ENCODE results near the gene HSD3B1. TPM values are rescaled to one million over a fixed set of nuclear protein-coding genes. Genes with fewer than 3 reads are reported as not detected.

Gene HSD3B1
- total RNA-seq, result not detected
- long read RNA-seq, donor 1, result 0 reads
- long read RNA-seq, donor 2, result 0 reads

GRCh38 chr1:119506941-119507340 lies at the start of gene HSD3B1:
HSD3B1 (plus strand) TSS chr1:119507210; CDS start chr1:119507477, 267 bp downstream.
- no peak for DNase-seq (ENCODE audit: low spot score)
- intact Hi-C loops (cut with DNase I), result no loop called here

- intact Hi-C loops (cut with DNase I), result no loop called here
- no peak for DNase-seq (ENCODE audit: low spot score)
Measured at GRCh38 chr1:119462964-119463363, 44.0 kb upstream of the HSD3B1 start.

DNA sequence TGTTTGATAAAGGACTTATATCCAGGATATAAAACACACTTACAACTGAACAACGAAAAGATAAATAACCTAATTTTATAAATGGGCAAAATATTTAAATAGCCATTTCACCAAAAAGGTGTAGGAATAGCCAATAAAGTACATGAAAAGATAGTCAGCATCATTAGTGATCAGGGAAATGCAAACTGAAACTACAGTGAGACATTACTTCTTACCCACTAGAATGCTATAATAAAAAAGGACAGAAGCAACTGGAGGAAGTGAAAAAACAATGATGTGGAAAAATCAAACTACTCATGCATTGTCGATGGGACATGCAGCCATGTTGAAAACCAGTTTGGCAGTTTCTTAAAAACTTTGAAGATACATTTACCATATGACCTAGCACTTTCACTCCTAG lies 43.4 kb upstream of the HSD3B1 start:
- intact Hi-C loops (cut with DNase I), result no loop called here

DNA sequence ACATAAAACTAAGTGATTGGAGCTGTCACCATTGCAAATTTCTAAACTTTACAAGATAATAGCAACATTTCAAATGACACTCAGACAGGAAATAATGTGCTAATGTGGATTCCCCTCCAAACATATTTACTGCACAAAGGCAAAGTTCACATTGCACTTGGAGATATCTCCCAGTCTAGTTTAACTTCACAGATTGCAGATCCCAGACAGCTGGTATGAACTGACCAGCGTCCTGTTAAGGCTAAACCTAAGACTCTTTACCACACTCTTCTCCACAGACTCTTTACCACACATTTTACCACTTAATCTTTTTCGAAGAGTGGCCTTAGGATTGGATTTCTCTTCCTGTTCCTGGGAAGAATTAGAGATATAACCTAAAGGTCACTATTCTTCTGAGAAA lies 40.6 kb upstream of the HSD3B1 start:
- DNase-seq (ENCODE audit: low spot score), result no peak
- intact Hi-C loops (cut with DNase I), result no loop called here

More for the DNA sequence above, 43.4 kb upstream of the HSD3B1 start:
- DNase-seq (ENCODE audit: low spot score), result no peak

- intact Hi-C loops (cut with DNase I), result no loop called here
- no peak for DNase-seq (ENCODE audit: low spot score)
Measured at GRCh38 chr1:119467219-119467618, 39.8 kb upstream of the HSD3B1 start.

DNA sequence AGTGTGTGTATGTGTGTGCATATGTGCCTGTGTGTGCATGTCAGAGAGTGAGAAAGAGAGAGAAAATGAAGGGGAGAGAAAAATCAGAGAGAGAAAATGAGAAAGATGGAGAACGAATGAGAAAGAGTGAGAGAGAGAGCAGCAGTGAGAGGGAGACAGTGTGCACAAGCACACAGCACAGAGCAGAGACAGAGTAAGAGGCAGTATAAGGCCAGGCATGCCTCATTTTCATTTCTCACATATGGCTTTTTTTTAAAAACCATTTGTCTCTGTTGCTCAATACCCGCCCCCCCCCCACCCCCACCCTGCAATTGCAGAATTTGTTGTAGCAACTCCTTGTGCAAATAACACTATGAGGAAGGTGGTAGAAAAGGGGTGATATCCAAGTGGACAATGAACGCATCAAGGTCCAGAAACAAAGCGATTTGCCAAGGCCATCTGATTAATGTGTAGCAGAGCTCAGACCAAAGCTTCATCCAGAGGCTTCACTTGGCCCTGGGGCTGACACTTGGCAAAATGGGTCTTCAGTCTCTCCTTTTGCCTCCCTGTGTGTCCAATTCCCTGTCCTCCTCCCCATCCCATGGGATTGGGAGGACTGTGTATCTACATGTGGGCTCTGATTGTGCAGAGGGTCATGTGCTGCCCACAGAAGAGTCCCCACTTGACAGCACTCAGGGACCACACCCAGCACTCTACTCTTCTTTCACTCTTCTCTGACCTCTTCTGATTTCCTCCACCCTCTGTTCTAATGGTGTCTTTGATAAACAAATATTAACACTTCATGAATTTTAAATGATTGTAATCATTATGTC lies 38.9 kb upstream of the HSD3B1 start:
- intact Hi-C loops (cut with DNase I), result no loop called here
- no peak for DNase-seq (ENCODE audit: low spot score)

DNA sequence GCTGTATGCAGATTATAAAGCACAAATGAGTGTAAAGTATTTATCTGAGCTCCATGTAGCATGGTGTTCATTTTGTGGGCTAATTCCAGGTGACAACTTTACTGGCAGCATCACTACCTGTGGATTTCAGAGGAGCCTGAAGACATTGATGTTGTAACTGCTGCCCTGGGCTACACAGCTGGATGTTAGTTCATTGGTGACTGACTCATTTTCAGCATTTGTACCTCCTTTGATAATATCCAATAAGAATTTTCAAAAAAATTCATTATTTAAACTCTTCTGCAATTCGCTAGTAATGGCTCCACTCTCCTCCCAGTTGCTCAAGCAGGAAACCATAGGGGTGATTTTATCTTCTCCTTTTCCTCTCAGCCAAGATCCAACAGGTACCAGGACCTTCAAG lies 37.3 kb upstream of the HSD3B1 start:
- intact Hi-C loops (cut with DNase I), result no loop called here
- DNase-seq (ENCODE audit: low spot score), result no peak

DNA sequence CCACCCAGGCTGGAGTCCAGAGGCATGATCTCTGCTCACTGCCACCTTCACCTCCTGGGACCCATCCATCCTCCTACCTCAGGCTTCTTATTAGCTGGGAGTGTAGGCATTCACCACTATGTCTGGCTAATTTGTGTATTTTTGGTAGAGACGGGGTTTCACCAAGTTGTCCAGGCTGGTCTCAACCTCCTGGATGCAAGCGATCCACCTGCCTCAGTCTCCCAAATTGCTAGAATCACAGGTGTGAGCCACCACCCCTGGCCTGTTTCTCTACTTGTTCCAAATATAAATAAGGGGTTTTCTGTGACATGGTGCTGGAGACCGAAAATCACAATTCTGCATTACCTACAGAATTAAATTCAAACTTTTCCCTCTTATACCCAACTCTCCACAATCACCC lies 36.6 kb upstream of the HSD3B1 start:
- intact Hi-C loops (cut with DNase I), result no loop called here
- no peak for DNase-seq (ENCODE audit: low spot score)

DNA sequence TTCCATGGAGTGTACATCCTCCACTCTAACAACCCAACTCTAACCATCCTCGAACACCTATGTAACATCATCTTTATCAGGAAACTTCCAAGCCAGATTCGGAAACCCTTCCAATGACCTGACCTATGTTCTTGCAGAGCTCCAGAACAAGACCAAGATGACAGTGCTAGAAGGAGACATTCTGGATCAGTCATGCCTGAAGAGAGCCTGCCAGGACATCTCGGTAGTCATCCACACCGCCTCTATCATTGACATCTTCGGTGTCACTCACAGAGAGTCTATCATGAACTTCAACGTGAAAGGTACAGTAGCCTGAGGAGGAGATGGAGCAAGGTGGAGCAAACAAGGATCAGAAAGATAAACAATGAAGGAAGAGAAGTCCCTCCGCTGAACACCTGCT lies 36.1 kb upstream of the HSD3B1 start:
- DNase-seq (ENCODE audit: low spot score), result no peak
- intact Hi-C loops (cut with DNase I), result no loop called here

DNA sequence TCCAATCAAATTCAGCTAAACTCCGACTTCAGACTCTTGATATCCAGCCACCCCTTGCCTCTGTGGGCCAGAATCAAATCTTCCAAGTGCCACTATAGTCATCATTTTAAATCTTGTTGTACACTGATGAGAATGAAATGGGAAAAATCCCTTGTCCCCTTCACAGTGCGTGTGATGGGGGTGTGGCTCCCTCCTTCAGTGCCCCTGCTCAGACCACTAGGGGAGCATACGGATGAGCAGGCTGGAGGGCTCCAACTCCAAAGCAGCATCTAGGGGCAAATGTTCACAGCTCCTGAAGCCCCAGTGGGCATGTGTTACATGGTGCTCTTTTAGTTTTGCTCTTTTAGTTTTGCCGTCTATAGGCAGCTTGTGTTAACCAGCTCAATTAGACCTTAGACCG lies 35.4 kb upstream of the HSD3B1 start:
- intact Hi-C loops (cut with DNase I), result no loop called here
- DNase-seq (ENCODE audit: low spot score), result no peak

DNA sequence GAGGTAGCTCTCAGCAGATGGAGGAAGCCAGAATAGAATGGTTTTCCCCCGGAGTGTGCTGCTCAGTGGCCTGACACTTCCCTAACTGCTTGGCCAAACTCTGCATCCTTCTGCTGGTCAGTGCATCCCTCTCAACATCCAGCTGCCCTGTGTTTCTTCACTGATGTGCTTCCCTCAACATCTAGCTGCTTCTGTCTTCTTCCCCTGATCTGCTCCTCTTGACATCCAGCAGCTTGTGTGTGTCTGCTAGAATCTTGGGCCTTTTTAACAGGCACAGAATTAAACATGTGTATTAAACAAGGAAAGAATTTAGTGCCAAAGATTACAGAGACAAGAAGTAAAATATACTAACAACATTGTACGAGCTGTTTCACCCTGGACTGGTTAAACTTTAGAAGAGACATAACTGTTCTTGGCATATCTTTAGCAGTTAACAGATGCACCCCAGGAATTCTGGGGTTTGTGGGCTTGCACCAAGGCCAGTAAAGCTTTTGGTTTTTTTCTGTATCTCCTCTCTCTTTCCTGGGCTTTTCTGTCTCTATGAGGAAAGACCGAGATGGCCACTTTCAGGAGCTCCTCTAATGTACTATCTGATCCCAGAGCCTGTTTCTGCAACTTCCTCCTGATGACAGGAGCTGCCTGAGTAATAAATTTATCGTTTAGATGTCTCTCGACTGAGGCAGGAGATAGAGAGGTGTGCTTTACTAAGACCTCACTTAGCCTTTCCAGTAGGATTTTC lies 34.8 kb upstream of the HSD3B1 start:
- intact Hi-C loops (cut with DNase I), result no loop called here
- no peak for DNase-seq (ENCODE audit: low spot score)

GRCh38 chr1:119472819-119473175 lies 34.2 kb upstream of the HSD3B1 start:
- no peak for DNase-seq (ENCODE audit: low spot score)
- intact Hi-C loops (cut with DNase I), result no loop called here

DNA sequence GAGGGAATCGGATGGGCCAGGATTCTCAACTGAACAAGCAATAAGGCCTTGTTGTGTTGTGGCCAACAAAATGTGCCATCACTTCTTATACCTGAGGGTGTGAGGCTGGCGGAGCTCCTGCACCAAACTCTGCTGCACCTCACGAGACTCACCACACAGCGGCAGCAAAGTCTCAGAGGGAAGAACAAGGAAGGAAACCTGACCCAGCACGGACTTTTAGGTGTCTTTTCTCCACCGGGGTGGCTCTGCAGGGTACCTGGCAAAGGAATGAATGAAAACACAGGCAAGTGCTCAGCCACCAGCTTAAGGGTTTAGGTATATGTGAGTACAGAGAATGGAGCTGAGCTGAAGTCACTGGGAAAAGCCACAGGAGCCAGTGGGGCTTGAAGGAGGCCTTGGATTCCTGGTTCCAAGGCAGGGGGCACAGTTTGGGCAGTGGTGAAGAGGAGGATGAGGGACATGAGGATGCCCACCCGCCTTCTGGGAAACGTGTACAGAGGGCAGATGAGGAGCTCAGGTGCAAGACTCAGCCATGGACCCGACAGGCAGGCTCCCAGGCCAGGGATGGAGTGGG lies 31.1 kb upstream of the HSD3B1 start:
- no peak for DNase-seq (ENCODE audit: low spot score)
- intact Hi-C loops (cut with DNase I), result loop anchor here in 1 of 2 donors (5.0 kb wide), 1 partner anchor 674 kb away; no protein-coding TSS in a partner anchor

DNA sequence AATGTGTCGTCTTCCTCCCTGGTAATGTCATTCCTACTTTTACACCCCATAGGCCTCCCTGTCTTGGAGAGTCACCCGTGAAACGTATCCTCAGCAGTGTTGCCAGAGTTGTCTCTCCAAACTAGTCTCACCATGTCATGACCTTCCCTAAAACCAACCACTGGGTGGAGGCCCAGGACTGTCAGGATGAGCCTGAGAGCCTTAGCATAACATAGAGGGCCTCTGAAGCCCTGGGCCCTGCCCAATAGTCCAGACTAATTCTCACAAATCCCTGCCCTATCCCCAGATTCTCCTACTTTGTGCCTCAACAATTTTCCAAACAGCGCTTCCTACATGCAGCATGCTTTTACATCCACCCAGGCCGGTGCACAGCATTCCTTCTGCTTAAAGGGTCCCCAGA lies 29.3 kb upstream of the HSD3B1 start:
- intact Hi-C loops (cut with DNase I), result loop anchor here in 1 of 2 donors (5.0 kb wide), 1 partner anchor 675 kb away; no protein-coding TSS in a partner anchor
- no peak for DNase-seq (ENCODE audit: low spot score)

DNA sequence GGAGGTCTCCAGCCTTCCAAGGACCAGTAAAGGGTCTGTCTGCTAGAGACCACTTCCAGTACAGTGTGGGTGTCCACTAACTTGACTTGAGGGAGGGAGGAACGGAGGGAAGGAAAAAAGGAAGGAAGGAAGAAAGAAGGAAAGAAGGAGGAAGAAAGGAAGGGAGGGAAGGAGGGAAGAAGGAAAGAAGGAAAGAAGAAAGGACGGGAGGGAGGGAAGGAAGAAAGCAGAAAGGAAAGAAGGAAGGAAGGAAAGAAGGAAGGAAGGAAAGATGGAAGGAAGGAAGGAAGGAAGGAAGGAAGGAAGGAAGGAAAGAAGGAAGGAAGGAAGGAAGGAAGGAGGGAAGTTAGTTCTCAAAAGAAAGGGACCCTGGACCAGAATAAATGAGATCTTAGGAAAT lies 26.8 kb upstream of the HSD3B1 start:
- no peak for DNase-seq (ENCODE audit: low spot score)
- intact Hi-C loops (cut with DNase I), result no loop called here

GRCh38 chr1:119481951-119482350 lies 25.1 kb upstream of the HSD3B1 start:
- intact Hi-C loops (cut with DNase I), result no loop called here

DNA sequence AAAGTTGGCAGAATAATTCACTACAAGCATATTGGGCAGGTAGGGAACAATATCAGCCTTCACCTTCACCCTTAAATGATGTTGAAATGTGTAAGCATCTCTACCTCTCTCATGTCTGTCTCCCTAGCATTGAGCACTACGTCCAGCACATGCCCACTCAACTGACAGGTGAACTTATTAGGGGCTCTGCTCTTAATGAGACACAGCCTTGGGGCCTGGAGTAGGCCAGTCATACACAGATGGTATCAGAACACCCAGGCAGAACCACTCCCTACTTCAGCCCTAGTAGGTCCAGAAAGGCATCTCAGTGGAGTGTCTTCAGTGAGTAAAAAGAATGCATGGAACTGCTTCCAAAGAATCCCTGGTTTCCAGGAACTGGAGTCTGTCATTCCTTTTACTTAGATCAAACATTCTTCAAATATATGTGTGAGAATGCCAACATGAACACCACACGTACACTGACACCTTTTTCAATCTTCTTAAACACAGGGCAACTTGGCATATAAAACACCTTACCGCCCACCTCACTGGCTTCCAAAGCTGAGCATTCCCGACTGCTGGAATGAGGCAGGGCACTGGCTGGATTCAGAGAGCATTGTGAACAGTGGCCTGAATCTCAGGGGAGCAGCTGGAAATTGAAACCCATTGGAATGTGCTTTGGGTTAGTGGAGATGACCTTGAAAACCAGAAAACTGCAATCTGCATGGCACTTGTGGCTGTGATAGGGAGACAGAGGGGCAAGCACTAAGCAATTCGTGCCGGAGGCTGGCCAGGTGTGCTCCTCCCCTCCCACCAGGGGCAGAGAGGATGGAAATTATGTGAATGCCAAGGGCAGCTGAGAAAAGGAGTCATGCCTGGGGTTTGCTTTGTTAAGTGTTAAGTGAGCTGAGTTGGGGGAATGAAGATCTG lies 24.2 kb upstream of the HSD3B1 start:
- no peak for DNase-seq (ENCODE audit: low spot score)
- intact Hi-C loops (cut with DNase I), result no loop called here

More at GRCh38 chr1:119481951-119482350, 25.1 kb upstream of the HSD3B1 start:
- DNase-seq (ENCODE audit: low spot score), result no peak

GRCh38 chr1:119483441-119484200 lies 23.4 kb upstream of the HSD3B1 start:
- no peak for DNase-seq (ENCODE audit: low spot score)

GRCh38 chr1:119485201-119485600 lies 21.8 kb upstream of the HSD3B1 start:
- intact Hi-C loops (cut with DNase I), result no loop called here
- DNase-seq (ENCODE audit: low spot score), result no peak

More at GRCh38 chr1:119483441-119484200, 23.4 kb upstream of the HSD3B1 start:
- intact Hi-C loops (cut with DNase I), result no loop called here

Measured in posterior vena cava (tissue), 2 donors.